SK-N-SH treated with all-trans-retinoic acid at 6 μM for 48 hours (cell line): ENCODE data around the gene SHANK1.

Experiments used
- ATAC-seq: fragments of 200-7000 bp; cut with Tn5 transposase; 3 replicates; pipeline ENCODE4 v1.9.1; 2020; ENCODE audit warnings: mild to moderate bottlenecking, moderate library complexity
- ARNTL ChIP-seq: fragments of 450-650 bp; formaldehyde crosslinking; IDR thresholded peaks from 2 replicates; pipeline ENCODE4 v1.5.0; 2020; ENCODE audit warnings: low read depth, mild to moderate bottlenecking, moderate library complexity, borderline replicate concordance
- BACH2 ChIP-seq: fragments of 250-450 bp; sonication (Bioruptor Pico); IDR thresholded peaks from 2 replicates; pipeline ENCODE4 v1.9.0; 2021; ENCODE audit warnings: mild to moderate bottlenecking, borderline replicate concordance
- CSRNP3 ChIP-seq: fragments of 250-450 bp; sonication (Bioruptor Pico); IDR thresholded peaks from 2 replicates; pipeline ENCODE4 v1.5.1; 2021; ENCODE audit warnings: mild to moderate bottlenecking, moderate library complexity
- ESRRG ChIP-seq: fragments of 250-450 bp; sonication (Bioruptor Pico); IDR thresholded peaks from 2 replicates; pipeline ENCODE4 v1.6.1; 2021; ENCODE audit warnings: mild to moderate bottlenecking
- GLIS3 ChIP-seq: fragments of 250-450 bp; sonication (Bioruptor Pico); IDR thresholded peaks from 2 replicates; pipeline ENCODE4 v1.5.0; 2020; ENCODE audit warnings: mild to moderate bottlenecking, moderate library complexity
- ISL1 ChIP-seq: fragments of 250-450 bp; sonication (Bioruptor Pico); IDR thresholded peaks from 2 replicates; pipeline ENCODE4 v2.1.2; 2022; ENCODE audit warnings: mild to moderate bottlenecking, moderate library complexity
- PPARA ChIP-seq: fragments of 250-450 bp; sonication (Bioruptor Pico); IDR thresholded peaks from 2 replicates; pipeline ENCODE4 v1.5.0; 2020; ENCODE audit warnings: mild to moderate bottlenecking, borderline replicate concordance
- RARB ChIP-seq: fragments of 250-450 bp; sonication (Bioruptor Pico); IDR thresholded peaks from 2 replicates; pipeline ENCODE4 v1.8.0; 2021; ENCODE audit warnings: mild to moderate bottlenecking, moderate library complexity
- SNAI2 ChIP-seq: fragments of 250-450 bp; sonication (Bioruptor Pico); IDR thresholded peaks from 2 replicates; pipeline ENCODE4 v1.5.0; 2020; ENCODE audit warnings: mild to moderate bottlenecking, moderate library complexity
- TCF4 ChIP-seq: fragments of 250-450 bp; sonication (Bioruptor Pico); IDR thresholded peaks from 2 replicates; pipeline ENCODE4 v1.8.0; 2021; ENCODE audit warnings: mild to moderate bottlenecking, moderate library complexity, borderline replicate concordance
- TOX ChIP-seq: fragments of 250-450 bp; sonication (Bioruptor Pico); IDR thresholded peaks from 2 replicates; pipeline ENCODE4 v1.8.0; 2021; ENCODE audit warnings: mild to moderate bottlenecking, moderate library complexity, borderline replicate concordance
- ZC3H10 ChIP-seq: fragments of 250-450 bp; sonication (Bioruptor Pico); IDR thresholded peaks from 2 replicates; pipeline ENCODE4 v1.5.1; 2021; ENCODE audit warnings: mild to moderate bottlenecking, moderate library complexity
- ZFP3 ChIP-seq: fragments of 250-450 bp; sonication (Bioruptor Pico); IDR thresholded peaks from 2 replicates; pipeline ENCODE4 v1.5.0; 2020; ENCODE audit warnings: mild to moderate bottlenecking, moderate library complexity
- ZFP30 ChIP-seq: fragments of 450-650 bp; formaldehyde crosslinking; IDR thresholded peaks from 2 replicates; pipeline ENCODE4 v1.5.0; 2022; ENCODE audit warnings: mild to moderate bottlenecking, moderate library complexity
- ZNF565 ChIP-seq: fragments of 450-650 bp; formaldehyde crosslinking; conservative IDR thresholded peaks from 2 replicates; pipeline ENCODE4 v1.5.0; 2020; ENCODE audit warnings: low read depth, mild to moderate bottlenecking, moderate library complexity
- ZNF70 ChIP-seq: fragments of 450-650 bp; formaldehyde crosslinking; IDR thresholded peaks from 2 replicates; pipeline ENCODE4 v1.5.0; 2020; ENCODE audit warnings: mild to moderate bottlenecking, moderate library complexity
- ZNF8 ChIP-seq: fragments of 450-650 bp; formaldehyde crosslinking; IDR thresholded peaks from 2 replicates; pipeline ENCODE4 v1.5.0; 2020; ENCODE audit warnings: mild to moderate bottlenecking, moderate library complexity
- TF ChIP-seq, protein P1 (sequence below): fragments of 250-450 bp; sonication (Bioruptor Pico); IDR thresholded peaks from 2 replicates; pipeline ENCODE4 v1.5.0; 2020; ENCODE audit warnings: mild to moderate bottlenecking, moderate library complexity
- TF ChIP-seq, protein P2 (sequence below): fragments of 250-450 bp; sonication (Bioruptor Pico); IDR thresholded peaks from 2 replicates; pipeline ENCODE4 v1.8.0; 2021; ENCODE audit warnings: low read depth, mild to moderate bottlenecking, moderate library complexity, borderline replicate concordance
- TF ChIP-seq, protein P3 (sequence below): fragments of 250-450 bp; sonication (Bioruptor Pico); IDR thresholded peaks from 2 replicates; pipeline ENCODE4 v1.5.1; 2020; ENCODE audit warnings: low read depth, mild to moderate bottlenecking, moderate library complexity
- TF ChIP-seq, protein P4 (sequence below): fragments of 250-450 bp; sonication (Bioruptor Pico); IDR thresholded peaks from 2 replicates; pipeline ENCODE4 v1.8.0; 2020; ENCODE audit warnings: mild to moderate bottlenecking, moderate library complexity, borderline replicate concordance

The SHANK1 gene

DNA sequence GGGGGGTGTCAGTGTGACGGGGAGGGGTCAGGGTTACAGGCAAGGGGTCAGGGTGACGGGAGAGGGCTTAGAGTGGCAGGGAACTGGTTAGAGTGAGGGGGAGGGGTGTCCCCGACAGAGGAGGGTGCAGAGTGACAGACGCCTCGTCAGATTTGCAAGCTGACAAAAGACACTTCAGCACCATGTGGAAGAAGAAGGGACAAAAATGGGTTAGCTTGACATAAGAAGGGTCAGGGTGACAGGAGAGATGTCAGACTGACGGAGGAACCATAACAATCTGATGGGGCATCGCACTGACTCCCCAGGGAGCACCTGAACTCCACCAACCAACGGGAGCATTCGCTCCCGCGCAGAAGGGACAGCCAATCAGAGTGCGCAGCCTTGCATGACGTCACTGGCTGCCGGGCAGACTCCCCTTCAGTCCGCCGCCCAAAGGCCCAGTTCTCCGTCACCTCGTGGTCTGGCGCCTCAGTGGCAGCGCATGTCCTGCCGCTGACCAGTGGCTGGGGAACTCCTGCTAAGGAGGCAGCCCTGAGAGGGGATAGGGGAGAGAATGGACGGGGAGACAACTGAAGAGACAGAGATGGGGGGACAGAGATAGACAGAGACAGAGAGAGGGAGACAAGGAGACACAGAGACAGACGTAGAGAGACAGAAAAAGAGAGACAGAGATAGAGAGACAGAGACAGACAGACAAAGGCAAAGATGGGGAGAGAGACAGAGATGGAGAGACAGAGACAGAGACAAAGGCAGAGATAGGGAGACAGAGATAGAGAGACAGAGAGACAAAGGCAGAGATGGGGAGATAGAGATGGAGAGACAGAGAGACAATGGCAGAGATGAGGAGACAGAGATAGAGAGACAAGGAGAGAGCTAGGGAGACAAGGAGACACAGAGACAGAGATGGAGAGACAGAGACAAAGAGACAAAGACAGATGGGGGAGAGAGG, 40.2 kb downstream of the SHANK1 start:
- TF ChIP-seq, protein P1, sequence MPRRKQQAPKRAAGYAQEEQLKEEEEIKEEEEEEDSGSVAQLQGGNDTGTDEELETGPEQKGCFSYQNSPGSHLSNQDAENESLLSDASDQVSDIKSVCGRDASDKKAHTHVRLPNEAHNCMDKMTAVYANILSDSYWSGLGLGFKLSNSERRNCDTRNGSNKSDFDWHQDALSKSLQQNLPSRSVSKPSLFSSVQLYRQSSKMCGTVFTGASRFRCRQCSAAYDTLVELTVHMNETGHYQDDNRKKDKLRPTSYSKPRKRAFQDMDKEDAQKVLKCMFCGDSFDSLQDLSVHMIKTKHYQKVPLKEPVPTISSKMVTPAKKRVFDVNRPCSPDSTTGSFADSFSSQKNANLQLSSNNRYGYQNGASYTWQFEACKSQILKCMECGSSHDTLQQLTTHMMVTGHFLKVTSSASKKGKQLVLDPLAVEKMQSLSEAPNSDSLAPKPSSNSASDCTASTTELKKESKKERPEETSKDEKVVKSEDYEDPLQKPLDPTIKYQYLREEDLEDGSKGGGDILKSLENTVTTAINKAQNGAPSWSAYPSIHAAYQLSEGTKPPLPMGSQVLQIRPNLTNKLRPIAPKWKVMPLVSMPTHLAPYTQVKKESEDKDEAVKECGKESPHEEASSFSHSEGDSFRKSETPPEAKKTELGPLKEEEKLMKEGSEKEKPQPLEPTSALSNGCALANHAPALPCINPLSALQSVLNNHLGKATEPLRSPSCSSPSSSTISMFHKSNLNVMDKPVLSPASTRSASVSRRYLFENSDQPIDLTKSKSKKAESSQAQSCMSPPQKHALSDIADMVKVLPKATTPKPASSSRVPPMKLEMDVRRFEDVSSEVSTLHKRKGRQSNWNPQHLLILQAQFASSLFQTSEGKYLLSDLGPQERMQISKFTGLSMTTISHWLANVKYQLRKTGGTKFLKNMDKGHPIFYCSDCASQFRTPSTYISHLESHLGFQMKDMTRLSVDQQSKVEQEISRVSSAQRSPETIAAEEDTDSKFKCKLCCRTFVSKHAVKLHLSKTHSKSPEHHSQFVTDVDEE (CRISPR knock-in tag): no peak
- TF ChIP-seq, protein P2, sequence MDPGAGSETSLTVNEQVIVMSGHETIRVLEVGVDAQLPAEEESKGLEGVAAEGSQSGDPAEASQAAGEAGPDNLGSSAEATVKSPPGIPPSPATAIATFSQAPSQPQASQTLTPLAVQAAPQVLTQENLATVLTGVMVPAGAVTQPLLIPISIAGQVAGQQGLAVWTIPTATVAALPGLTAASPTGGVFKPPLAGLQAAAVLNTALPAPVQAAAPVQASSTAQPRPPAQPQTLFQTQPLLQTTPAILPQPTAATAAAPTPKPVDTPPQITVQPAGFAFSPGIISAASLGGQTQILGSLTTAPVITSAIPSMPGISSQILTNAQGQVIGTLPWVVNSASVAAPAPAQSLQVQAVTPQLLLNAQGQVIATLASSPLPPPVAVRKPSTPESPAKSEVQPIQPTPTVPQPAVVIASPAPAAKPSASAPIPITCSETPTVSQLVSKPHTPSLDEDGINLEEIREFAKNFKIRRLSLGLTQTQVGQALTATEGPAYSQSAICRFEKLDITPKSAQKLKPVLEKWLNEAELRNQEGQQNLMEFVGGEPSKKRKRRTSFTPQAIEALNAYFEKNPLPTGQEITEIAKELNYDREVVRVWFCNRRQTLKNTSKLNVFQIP (CRISPR knock-in tag): no peak
- TF ChIP-seq ZNF70 (CRISPR knock-in tag) (no peak), ZFP30 (no peak), PPARA (no peak), RARB (no peak), ZNF565 (CRISPR knock-in tag) (no peak), ARNTL (CRISPR knock-in tag) (no peak), ESRRG (CRISPR knock-in tag) (no peak)
- TF ChIP-seq, protein P3, sequence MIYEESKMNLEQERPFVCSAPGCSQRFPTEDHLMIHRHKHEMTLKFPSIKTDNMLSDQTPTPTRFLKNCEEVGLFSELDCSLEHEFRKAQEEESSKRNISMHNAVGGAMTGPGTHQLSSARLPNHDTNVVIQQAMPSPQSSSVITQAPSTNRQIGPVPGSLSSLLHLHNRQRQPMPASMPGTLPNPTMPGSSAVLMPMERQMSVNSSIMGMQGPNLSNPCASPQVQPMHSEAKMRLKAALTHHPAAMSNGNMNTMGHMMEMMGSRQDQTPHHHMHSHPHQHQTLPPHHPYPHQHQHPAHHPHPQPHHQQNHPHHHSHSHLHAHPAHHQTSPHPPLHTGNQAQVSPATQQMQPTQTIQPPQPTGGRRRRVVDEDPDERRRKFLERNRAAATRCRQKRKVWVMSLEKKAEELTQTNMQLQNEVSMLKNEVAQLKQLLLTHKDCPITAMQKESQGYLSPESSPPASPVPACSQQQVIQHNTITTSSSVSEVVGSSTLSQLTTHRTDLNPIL (CRISPR knock-in tag): no peak
- TF ChIP-seq, protein P4, sequence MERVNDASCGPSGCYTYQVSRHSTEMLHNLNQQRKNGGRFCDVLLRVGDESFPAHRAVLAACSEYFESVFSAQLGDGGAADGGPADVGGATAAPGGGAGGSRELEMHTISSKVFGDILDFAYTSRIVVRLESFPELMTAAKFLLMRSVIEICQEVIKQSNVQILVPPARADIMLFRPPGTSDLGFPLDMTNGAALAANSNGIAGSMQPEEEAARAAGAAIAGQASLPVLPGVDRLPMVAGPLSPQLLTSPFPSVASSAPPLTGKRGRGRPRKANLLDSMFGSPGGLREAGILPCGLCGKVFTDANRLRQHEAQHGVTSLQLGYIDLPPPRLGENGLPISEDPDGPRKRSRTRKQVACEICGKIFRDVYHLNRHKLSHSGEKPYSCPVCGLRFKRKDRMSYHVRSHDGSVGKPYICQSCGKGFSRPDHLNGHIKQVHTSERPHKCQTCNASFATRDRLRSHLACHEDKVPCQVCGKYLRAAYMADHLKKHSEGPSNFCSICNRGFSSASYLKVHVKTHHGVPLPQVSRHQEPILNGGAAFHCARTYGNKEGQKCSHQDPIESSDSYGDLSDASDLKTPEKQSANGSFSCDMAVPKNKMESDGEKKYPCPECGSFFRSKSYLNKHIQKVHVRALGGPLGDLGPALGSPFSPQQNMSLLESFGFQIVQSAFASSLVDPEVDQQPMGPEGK: no peak
- ATAC-seq: peak; percentile 98

DNA sequence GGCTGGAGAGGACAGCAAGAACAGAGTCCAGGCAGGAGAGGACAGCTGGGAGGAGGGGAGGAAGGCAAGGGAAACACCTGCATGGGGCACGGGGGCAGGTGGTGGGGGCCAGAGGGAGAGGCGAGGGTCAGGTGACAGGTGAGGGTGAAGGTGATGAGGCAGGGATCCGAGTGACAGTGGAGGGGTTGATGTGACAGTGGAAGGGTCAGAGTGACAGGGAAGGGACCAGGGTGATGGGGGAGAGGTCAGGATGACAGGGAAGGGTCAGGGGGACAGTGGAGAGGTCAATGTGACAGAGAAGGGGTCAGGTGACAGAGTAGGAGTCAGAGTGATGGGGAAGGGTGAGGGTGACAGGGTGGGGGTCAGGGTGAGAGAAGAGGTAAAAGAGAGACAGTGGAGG, 41.3 kb downstream of the SHANK1 start:
- TF ChIP-seq TOX (CRISPR knock-in tag): no peak
- TF ChIP-seq ZFP3: no peak
- TF ChIP-seq ZNF565 (CRISPR knock-in tag): no peak
- no peak for TF ChIP-seq ESRRG (CRISPR knock-in tag)
- TF ChIP-seq PPARA: no peak
- TF ChIP-seq ZC3H10 (CRISPR knock-in tag): no peak
- TF ChIP-seq, protein P3 (CRISPR knock-in tag): no peak
- TF ChIP-seq, protein P2 (CRISPR knock-in tag): no peak
- no peak for TF ChIP-seq ISL1 (CRISPR knock-in tag)
- TF ChIP-seq SNAI2: no peak
- ATAC-seq: no peak

- ATAC-seq: no peak
- TF ChIP-seq CSRNP3 (CRISPR knock-in tag) (no peak), TOX (CRISPR knock-in tag) (no peak), ZC3H10 (CRISPR knock-in tag) (no peak), SNAI2 (no peak), BACH2 (CRISPR knock-in tag) (no peak), ZNF8 (CRISPR knock-in tag) (no peak), ARNTL (CRISPR knock-in tag) (no peak), ZNF70 (CRISPR knock-in tag) (no peak), GLIS3 (CRISPR knock-in tag) (no peak), TCF4 (CRISPR knock-in tag) (no peak)
- TF ChIP-seq, protein P1 (CRISPR knock-in tag): no peak
- TF ChIP-seq, all 23 proteins: peak for 0
These were observed 42.0 kb downstream of the SHANK1 start for GRCh38 chr19:50677636-50678035.
